Activated gamma-delta T cell (primary cell): Measurements from ENCODE around the gene PKLR.
A peak's percentile ranks its signal among the peaks of the same experiment; 100 is the strongest.

Experiments used
- DNase-seq: peaks from one replicate; lab custom pipeline; 2025; lab: John Stamatoyannopoulos, UW

The PKLR gene

DNA sequence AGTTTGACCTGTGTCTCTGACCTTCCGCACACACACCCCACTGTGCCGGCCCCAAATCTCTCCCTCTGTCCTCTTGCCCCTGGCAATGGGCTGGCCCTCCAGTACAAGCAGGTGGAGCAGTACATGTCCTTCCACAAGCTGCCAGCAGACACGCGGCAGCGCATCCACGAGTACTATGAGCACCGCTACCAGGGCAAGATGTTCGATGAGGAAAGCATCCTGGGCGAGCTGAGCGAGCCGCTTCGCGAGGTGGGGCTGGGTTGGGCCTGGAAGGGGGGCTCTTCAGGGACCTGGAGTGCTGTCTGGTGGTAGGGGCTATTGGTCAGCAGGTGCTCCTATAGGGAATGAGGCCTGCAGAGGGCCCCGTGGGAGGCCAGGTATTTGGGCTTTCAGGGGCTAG, 16.2 kb downstream of the PKLR start:
- no peak for DNase-seq

DNA sequence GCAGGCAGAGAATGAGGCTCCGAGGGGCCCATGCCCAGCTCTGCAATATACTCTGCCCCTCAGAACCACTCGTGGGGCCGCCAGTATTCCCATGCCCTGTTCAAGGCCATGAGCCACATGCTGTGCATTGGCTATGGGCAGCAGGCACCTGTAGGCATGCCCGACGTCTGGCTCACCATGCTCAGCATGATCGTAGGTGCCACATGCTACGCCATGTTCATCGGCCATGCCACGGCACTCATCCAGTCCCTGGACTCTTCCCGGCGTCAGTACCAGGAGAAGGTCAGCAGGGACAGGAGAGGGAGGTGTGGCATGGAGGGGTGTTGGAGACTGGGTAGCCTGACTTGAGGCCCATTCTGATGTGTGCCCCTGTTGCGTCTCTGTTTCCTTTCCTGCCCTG, 16.8 kb downstream of the PKLR start:
- DNase-seq = no peak

DNA sequence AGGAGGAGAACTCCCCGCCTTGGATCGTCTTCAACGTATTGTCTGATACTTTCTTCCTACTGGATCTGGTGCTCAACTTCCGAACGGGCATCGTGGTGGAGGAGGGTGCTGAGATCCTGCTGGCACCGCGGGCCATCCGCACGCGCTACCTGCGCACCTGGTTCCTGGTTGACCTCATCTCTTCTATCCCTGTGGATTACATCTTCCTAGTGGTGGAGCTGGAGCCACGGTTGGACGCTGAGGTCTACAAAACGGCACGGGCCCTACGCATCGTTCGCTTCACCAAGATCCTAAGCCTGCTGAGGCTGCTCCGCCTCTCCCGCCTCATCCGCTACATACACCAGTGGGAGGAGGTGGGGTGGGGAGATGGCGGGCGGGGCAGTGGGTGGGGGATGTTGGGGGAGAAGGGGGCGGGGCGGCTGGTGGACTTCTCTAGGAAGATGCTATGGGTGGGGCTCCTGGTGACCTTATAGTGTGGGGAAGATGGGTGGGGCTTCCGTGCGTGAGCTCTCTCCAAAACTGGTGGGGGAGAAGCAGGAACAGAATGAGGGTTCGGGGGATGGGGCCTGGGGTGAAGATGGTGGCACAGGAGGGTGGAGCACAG, 18.6 kb downstream of the PKLR start:
- DNase-seq = no peak

DNA sequence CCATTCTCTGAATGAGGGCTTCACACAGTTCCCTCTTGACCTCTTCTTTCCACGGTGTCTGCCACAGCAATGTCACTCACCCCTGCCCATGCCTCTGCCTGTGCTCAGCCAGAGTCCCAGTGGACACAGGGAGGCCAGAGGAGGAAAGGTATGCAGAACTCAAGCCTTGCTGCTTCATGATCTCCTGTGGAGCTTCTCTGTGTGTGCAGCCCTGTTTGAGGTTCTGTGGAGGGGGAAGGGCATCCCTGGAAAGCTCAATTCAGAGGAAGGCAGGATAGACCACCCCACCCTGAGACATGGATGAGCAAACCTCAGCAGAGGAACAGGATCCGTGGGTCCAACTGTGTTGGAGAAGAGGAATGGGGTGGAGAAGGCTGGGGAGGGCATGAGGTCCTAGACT, 22.0 kb downstream of the PKLR start:
- DNase-seq = no peak

DNA sequence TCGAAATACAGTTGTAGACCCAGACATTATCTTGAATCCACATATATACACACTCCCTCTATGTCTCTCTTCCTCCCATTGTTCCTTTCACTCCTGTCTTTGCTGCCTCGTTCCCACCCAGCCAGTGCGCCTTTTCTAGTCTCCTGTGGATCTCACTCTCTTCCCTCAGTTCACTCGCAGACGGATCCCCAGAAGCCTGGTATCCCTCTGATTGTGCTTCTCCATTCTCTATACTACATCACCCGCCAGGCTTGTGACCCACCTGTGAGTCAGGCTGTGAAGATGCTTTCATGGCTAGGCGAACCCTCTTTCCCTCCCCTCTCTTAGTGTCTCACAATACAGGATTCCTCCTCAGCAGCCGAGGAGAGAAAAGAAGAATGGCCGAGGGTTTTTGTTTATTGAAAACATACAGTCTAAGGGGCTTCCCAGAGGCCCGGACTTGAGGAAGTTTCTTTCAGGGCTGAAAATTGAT, 22.5 kb downstream of the PKLR start:
- no peak for DNase-seq

DNA sequence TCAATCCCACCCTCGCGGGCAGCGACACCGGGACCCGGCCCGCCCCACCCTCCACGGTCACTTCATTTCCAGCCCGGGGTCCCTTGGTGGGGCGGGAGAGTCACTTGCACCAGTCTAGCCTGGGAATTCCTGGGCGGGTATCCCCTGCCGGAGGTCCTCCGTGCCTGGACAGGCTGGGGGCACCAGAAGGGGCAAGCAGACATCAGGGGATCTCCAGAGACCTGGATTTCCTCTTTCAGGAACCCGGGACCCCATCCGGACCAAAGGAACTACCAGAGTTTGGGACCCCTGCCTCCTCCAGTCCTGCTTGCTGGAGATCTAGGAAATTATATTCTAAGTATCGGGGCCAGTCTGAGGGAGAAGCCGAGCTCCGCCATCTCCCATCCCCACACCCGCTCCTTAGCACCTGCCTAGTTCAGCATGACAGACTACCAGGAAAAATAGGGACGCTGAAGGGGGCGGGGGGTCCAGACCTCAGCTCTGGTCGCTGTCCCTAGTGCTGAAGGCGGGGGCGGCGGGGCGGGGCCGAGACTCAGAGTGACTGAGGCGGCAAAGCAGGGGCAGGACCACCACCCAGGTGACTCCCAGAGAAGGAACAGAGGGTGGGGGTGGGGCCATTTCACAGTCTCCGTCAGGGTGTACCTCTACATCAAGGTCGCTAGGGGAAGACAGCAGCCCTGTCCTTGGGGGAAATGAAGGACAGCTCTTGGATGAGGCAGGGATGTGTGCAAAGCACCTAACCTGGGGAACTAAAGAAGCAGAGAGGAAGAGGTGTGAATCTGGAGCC, 23.1 kb downstream of the PKLR start:
- DNase-seq = peak; percentile 53

DNA sequence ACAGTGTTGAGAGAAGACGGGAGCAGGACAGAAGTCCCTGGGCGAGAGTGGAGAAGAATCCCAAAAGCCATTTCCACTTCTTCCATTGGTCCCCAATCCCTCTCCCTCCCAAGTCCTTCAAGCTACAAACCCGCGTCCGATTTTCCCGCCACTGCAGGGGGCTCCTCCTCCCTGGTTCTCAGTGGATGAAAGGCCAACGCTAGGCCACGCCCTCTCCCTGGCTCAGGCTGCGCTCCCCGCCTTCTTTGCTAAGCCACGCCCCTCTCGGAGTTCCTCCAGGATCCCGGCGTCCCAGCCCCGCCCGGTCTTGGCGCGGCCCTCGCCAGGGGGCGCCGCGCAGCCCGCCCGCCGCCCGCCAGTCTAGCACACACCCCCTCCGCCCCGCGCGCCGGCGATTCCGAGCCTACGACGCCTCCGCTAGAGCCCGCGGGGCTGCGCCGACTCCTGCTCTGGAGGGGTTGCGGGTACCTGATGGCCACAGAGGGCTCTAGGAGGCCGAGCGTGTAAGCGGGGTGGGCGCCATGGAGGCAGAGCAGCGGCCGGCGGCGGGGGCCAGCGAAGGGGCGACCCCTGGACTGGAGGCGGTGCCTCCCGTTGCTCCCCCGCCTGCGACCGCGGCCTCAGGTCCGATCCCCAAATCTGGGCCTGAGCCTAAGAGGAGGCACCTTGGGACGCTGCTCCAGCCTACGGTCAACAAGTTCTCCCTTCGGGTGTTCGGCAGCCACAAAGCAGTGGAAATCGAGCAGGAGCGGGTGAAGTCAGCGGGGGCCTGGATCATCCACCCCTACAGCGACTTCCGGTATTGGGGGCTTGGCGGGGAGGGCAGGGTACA, 24.0 kb downstream of the PKLR start, which contains the start of gene HCN3:
HCN3 (plus strand) TSS at position 394 of the 832 bp plus-strand sequence; CDS start at position 522, 128 bp downstream.
- peak; percentile 72 for DNase-seq

DNA sequence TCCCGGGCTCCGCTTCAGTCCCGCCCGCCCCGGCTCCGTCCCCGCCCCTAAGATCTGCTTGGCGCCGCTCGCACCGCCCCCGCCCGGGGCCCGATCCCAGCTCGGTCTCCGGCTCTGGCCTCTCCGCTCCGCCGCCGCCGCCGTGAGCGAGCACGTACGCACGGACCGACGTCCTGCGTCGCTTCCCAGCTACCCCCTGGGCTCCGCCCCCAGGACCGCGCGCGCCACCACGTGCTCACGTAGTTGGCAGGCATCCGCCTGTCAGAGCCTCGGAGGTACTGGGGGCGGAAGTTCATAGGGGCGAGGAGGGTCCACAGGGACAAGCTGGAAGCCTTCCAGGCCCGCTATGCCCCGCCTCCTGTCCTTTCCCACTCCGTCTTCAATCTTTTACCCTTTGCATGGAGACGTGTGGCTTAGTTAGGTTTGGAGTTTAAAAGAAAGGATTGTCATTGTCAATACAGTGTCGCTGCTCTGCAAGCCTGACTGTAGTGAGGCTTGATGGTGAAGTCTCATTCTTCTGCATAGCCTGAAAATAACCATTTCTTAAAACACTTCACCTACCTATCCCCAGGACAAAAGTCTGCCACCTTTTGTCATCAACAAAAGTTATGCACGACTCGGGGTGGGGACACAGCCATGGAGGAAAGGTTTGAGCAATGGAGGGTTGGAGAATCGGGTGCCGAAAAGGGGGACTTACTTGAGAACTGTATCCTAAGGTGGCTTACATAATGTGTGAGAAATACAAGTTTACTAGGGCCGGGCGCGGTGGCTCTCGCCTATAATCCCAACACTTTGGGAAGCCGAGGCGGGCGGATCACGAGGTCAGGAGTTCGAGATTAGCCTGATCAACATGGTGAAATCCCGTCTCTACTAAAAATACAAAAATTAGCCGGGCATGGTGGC, 27.6 kb downstream of the PKLR start, which contains the start of gene CLK2:
CLK2 (minus strand) TSS at position 162 of the 903 bp plus-strand sequence. CDS start 2,527 bp downstream, outside the sequence.
- DNase-seq = peak; percentile 93

DNA sequence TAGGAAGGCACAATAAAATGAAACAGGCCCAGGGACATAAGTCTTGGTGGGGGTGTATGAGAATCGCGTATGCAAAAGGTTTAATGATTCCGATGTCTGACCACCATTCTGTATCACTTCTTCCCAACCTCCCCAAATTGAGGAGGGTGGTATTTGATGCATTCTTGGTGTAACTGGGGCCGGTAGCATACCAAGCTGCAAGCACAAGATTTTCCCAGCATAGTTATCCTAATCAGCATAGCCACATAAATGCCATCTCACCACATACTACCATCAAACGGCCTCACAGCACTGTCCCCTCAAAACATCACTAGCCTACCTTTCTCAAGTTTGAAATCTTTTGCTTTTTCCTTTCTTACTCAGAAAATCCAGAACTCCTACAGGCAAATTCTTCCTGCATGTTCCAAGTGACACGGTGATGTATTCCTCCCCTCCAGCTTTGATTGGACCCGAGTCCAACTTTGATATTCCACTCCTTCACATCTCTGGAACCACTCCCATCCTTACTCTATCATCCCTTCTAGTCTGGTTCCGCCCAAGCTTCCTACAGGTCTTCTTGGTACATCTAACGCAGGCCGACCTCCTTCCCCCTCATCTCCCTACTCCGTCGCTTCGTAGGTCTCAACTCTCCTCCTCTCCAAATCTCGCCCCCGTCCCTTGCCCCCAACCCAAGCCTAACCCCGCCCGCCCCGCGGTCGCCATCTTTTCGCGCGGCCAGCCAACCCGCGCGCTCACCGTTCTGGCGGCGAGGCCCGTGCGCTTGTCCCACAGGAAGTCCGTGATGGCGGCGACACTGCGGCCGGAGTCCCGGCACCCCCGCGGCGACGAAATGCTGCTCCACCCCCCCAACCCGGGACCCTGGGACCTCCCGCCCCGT, 28.5 kb downstream of the PKLR start:
- no peak for DNase-seq

DNA sequence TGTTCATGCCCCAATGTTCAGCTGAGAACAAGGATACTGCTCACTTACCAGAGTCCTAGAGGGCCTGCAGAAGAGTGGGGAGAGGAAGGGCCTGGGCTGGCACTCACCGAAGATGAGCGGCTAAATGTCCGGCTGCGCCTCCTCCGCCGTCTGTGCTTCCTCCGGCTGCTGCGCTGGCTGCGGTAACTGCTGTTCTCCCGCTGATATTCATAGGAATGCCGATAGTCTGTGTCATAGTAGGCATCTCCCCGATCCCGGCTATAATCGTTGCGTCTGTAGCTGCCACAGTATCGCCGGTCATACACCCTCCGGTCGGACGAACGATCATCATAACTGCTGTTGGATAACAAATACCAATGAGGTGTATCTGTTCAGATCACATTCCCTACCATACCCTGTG, 31.9 kb downstream of the PKLR start:
- DNase-seq = no peak

DNA sequence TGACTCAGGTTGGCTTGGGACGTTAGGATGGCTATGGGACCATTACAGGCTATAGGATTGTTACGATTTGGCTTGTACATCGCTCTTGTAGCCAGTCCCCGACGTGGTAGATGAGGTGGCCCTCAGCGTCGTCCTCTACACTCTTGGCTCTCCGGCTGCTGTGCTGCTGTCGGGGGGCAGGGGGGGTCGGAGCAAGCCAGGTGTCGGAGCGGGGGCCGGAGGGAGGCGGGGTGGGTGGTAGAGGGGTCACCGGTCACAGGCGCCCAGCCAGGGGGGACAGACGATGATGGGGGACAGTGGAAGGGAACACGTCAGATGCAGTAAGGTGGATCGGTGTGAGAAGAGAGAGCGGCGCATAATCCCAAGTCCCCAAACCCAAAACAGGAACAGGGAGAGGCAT, 32.6 kb downstream of the PKLR start:
- no peak for DNase-seq

DNA sequence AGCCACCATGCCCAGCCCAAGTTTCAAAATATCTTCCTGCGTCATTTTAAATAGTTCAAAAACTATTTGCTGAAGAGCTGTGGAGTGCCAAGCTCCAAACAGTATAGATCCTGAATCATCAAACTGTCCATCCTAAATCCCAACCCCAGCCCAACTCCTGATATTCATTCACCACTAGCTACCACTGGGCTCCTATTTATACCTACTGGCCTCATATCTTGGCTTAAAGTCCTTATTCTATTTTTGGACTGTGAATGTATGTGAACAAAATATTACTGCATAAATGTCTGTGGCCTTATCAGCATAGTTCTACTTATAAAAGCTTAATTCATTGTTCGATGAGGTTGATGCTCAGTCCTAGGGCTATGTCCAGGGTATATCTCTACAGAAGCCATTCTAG, 33.9 kb downstream of the PKLR start:
- DNase-seq = no peak

DNA sequence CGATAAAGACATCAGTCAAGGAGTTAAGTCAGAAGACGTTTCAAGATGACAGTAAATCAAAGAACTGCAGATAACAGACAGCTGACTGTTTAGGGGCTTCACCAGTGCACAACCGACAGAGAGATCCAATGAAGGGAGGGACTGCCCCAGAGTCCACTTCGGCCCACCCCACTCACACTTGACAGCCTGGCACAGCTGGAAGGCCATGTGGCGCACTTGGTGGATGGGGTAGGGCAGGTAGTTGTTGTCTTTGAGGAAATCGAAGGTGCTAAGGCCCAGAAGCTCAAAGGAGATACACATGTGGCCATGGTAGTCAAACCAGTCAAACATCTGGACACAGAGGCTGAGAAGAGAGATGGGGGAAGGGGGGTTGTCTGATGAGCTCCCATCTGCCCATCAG, 34.7 kb downstream of the PKLR start:
- no peak for DNase-seq

DNA sequence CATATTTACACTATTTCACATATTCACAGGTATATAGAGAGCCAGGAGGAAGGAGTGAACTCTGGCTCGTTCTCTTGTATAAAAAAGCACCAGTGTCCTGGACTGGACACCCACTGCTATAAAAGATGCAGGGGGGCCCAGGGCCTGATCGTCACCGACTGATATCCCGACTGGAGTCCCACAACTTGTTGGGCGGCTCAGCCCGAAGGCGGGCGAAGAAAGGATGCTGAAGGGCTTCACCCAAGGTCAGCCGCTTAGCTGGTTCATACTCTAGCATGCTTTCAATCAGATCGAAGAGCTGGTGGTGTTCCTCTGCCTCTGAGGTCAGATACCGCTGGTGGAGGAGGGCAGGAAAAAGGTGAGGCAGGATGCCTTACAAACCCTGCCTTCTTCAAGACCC, 38.2 kb downstream of the PKLR start:
- DNase-seq = no peak

DNA sequence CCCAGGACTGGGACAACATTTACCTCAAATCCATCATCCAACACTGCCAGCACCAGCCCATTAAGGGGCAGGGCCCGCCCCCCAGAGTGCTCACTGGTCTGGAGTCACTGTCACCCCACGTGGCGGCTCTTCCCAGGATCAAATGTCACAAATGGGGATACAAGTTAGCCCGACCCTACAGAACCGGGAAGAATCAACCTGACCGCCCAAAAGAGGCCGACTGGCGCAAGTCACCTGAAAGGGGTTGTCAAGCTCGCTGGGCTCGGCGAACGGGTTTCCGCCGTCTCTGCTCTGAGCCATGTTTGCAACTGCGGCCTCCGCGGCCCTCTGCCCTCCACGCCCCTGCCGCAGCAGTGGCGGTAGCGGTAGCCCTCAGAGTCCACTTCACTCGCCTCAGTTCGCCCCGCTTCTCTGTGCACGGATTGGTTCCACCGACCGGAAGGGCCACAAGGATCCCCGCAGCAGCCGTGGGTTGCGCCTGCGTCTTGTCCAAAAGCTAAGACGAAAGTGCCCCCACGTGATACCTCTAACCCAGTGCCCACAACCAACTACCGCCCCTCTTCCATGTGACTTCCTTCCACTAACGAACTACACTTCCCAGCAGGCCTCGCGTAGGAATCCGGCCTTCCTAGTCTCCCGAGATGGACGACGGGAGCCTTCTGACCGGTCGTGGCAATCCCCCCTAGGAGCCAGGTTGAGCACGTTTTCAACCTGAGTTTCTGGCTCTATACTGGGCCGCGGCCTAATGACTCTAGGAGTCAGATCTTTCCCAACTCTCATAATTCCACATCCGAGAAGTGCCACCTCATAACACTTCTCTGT, 39.2 kb downstream of the PKLR start, which contains the start of gene SCAMP3:
SCAMP3 (minus strand) TSS at position 509 of the 822 bp plus-strand sequence; CDS start at position 300, 209 bp downstream.
- DNase-seq = peak; percentile 57

DNA sequence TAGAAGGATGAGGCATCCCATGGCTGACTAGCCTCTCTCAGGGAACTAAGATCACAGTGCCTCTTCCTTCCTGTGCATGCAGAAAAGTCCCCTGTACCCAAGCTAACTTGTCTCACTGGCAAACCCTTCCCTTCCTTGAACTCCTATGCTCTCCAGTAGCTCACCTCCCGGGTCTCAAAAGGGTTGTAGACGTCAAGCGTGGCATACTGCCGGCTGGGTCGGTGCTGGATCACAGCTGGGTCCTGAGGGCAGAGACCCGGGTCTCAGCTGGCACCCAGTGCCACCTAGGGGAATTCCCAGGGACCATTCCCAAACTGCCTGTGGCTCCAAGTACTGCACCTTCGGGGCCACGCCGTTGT, 39.8 kb downstream of the PKLR start:
- DNase-seq = no peak

DNA sequence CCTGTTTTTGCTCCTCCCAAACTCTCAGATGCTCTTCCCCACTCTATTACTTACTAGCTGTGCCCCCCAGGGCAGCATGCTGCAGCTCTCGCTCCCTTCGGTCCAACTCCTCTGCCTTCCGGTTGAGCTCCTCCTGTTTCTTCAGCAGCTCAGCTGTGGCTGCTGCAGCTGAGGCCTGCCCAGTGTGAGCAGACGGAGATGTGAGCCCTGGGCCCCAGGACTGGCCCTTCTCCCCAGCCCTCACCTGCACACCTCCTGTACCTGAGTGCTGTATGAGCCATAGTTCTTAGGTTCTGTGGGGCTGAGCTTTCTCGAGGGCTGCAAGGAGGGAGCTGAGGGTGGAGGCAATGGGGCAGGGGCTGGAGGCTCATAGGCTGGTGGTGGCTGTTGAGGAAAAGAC, 41.0 kb downstream of the PKLR start:
- no peak for DNase-seq

DNA sequence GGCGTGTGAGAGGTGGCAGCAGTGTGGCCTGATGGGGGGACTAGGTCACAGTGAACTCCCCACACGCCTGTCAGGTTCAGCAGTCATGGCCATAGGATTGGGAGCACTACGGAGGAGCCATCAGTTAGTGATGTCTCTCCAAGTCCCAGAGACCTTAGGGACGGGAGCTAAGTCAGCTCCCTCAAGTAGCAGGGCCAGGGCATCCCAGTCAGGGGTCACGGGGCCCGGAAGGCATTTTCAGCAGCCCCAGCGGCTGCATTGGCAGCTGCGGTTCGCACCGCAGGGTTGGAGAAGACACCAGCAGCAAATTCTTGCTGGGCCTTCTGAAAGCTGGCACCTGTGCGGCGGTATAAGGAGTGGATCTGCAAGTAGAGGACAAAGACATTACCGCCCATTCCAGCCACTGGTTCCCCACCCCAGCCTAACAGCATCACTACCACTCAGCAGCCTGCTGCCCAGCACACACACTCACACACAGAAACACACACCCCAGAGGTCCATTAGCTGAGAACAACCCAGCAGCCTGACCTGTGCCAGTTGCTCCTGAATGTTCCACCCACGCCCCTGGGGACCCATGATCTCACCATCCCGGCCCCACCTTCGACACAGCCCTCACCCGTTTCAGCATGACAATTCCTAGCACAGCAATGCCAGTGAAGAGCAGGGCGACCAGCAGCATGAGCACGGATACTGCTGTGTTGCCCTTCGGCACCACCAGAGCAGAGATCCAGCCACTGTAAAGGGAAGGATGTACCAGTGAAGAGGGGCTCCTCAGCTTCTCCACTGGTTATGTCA, 45.0 kb downstream of the PKLR start:
- no peak for DNase-seq
